HG03066 (cell line): ENCODE data around the gene PIGA.
"Not testable (repeated sequence)": the region's sequence is repeated elsewhere in the genome, so short reads cannot be mapped to it uniquely, and the experiment has no call there.

ENCODE experiments used
- ATAC-seq: cut with Tn5 transposase; IDR thresholded peaks from one replicate; pipeline ENCODE4 v1.9.1; 2021; ENCODE audit warnings: low read depth; ENCODE audit not compliant: unreplicated experiment

The PIGA gene

GRCh38 chrX:15322072-15322471, 13.3 kb downstream of the PIGA start:
- no peak for ATAC-seq

GRCh38 chrX:15321447-15321846, 13.9 kb downstream of the PIGA start:
- no peak for ATAC-seq

GRCh38 chrX:15320297-15320696, 15.0 kb downstream of the PIGA start:
- ATAC-seq: no peak

GRCh38 chrX:15319075-15319474, 16.2 kb downstream of the PIGA start:
- ATAC-seq: no peak

- no peak for ATAC-seq
Measured at GRCh38 chrX:15315509-15315908, 19.8 kb downstream of the PIGA start, which contains the start of gene ASB11. TSS of gene ASB11 (minus strand) at chrX:15315640. CDS start at chrX:15315605, 35 bp downstream.

- no peak for ATAC-seq
Measured at GRCh38 chrX:15314472-15314871, 20.9 kb downstream of the PIGA start.

GRCh38 chrX:15311119-15311518, 24.2 kb downstream of the PIGA start:
- no peak for ATAC-seq

GRCh38 chrX:15310117-15310516, 25.2 kb downstream of the PIGA start:
- no peak for ATAC-seq

GRCh38 chrX:15305899-15306298, 29.4 kb downstream of the PIGA start:
- ATAC-seq: not testable (repeated sequence)

GRCh38 chrX:15301924-15302323, 33.4 kb downstream of the PIGA start:
- peak; percentile 35 for ATAC-seq

GRCh38 chrX:15299941-15300851, 35.1 kb downstream of the PIGA start:
- ATAC-seq: no peak

GRCh38 chrX:15298780-15299179, 36.5 kb downstream of the PIGA start:
- no peak for ATAC-seq

- no peak for ATAC-seq
Measured at GRCh38 chrX:15298201-15298600, 37.1 kb downstream of the PIGA start.

- ATAC-seq: no peak
Measured at GRCh38 chrX:15293451-15293850, 41.9 kb downstream of the PIGA start.

- ATAC-seq: no peak
Measured at GRCh38 chrX:15292861-15293260, 42.5 kb downstream of the PIGA start.

- ATAC-seq: no peak
Measured at GRCh38 chrX:15277604-15278003, 57.7 kb downstream of the PIGA start.

GRCh38 chrX:15274946-15275345, 60.4 kb downstream of the PIGA start:
- ATAC-seq: no peak

GRCh38 chrX:15273275-15273674, 62.0 kb downstream of the PIGA start:
- ATAC-seq: not testable (repeated sequence)

GRCh38 chrX:15271757-15272156, 63.6 kb downstream of the PIGA start:
- no peak for ATAC-seq

- ATAC-seq: no peak
Measured at GRCh38 chrX:15269618-15270521, 65.5 kb downstream of the PIGA start, which contains the start of gene ASB9. TSS of gene ASB9 (minus strand) at chrX:15270083. CDS start at chrX:15269874, 209 bp downstream.
